MCF 10A (cell line): ENCODE results near the gene MTHFD1L. TPM values are rescaled to one million over a fixed set of nuclear protein-coding genes. Genes with fewer than 3 reads are reported as not detected.

Source experiments
- BruUV-seq: library from RNA; stranded (reverse); fragments of 400-500 nt; replicated peaks from 2 replicates; lab custom pipeline; 2021; lab: Mats Ljungman, UMichigan
- CTCF ChIA-PET: fragments of 300-600 bp; sonication (Branson Sonifier 250); formaldehyde crosslinking; extraction: SDS; loops from one replicate; lab custom pipeline; 2021; ENCODE audit warnings: antibody characterized with exemption, inconsistent platforms; lab: Yijun Ruan, JAX
- POLR2A ChIA-PET: fragments of 300-600, 350-650 bp; sonication (Branson Sonifier 250); formaldehyde crosslinking; extraction: SDS; loops from one replicate; lab custom pipeline; 2020; ENCODE audit warnings: antibody characterized with exemption, inconsistent platforms; lab: Yijun Ruan, JAX
- DNase-seq: peaks from one replicate; pipeline ENCODE4 v3.0.0-alpha.2; 2018; ENCODE audit not compliant: unreplicated experiment
- H3K27ac Mint-ChIP-seq: one replicate; pipeline ENCODE4 v1.8.0; 2022; ENCODE audit warnings: mild to moderate bottlenecking, low read depth, mixed read lengths; ENCODE audit not compliant: unreplicated experiment
- H3K27me3 Mint-ChIP-seq: one replicate; pipeline ENCODE4 v1.8.0; 2022; ENCODE audit warnings: mixed read lengths; ENCODE audit not compliant: insufficient read depth, unreplicated experiment
- H3K36me3 Mint-ChIP-seq: one replicate; pipeline ENCODE4 v1.8.0; 2022; ENCODE audit warnings: mild to moderate bottlenecking, moderate library complexity, mixed read lengths; ENCODE audit not compliant: insufficient read depth, unreplicated experiment
- H3K4me1 Mint-ChIP-seq: one replicate; pipeline ENCODE4 v1.8.0; 2022; ENCODE audit warnings: mixed read lengths; ENCODE audit not compliant: insufficient read depth, unreplicated experiment
- H3K4me3 Mint-ChIP-seq: one replicate; pipeline ENCODE4 v1.8.0; 2022; ENCODE audit warnings: mild to moderate bottlenecking, moderate library complexity, mixed read lengths; ENCODE audit not compliant: unreplicated experiment
- H3K9me3 Mint-ChIP-seq: one replicate; pipeline ENCODE4 v1.8.0; 2022; ENCODE audit warnings: mixed read lengths; ENCODE audit not compliant: unreplicated experiment
- CTCF ChIP-seq: fragments of 200-600 bp; IDR thresholded peaks from one replicate; pipeline ENCODE4 v1.8.0; 2022; ENCODE audit warnings: antibody characterized with exemption, mild to moderate bottlenecking; ENCODE audit not compliant: unreplicated experiment
- intact Hi-C: fragments of 100-400 bp; cut with micrococcal nuclease; formaldehyde crosslinking; loops from 2 replicates; pipeline ENCODE4 v1.14.1; 2022
- total RNA-seq: library from RNA; stranded (reverse); gene quantifications from 2 replicates; pipeline ENCODE4 v1.2.3, GENCODE V29; 2022

Gene MTHFD1L
- total RNA-seq, 1 experiment from 2014 or later: 110 TPM

DNA sequence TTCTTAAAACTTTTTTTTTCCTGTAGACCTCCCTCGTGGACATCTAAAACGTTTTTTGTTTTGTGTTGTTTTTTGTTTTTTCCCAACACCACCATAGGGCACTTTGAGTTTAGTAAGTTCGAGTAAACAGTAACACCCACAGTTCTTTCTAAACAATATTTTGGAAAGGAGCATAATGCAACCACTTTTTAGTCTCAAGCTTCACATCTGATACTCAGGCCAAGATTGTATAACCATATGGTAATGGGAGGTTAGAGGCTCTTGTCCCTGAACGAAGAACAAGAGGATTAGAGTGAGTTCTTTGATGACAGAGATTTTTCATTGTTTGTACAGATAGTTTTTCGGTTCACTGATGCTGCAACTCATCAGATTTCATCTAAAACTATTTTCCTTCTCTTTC lies 144.6 kb downstream of the MTHFD1L start:
- H3K27me3 Mint-ChIP-seq: no peaks in the 10 kb centered on the region
- H3K27ac Mint-ChIP-seq: no peak overlapping the region
- intact Hi-C loops: loop anchor here (5.0 kb wide), 1 partner anchor 72 kb away; no protein-coding TSS in a partner anchor
- CTCF ChIA-PET: interaction anchor here (0.7 to 3.2 kb wide), 5 partner anchors 9 to 1228 kb away, joined by 3 to 23 read pairs (median 4); no protein-coding TSS in a partner anchor
- peaks cover 11% of the 10 kb centered on the region for H3K4me1 Mint-ChIP-seq
- TF ChIP-seq CTCF: no peak
- no peak for DNase-seq
- no TSS peak for BruUV-seq
- POLR2A ChIA-PET: interaction anchor here (1.0 to 1.2 kb wide), 3 partner anchors 307 to 364 kb away, joined by 3 to 7 read pairs (median 4); no protein-coding TSS in a partner anchor
- H3K36me3 Mint-ChIP-seq: peaks cover 63% of the 10 kb centered on the region
- H3K9me3 Mint-ChIP-seq: no peaks in the 10 kb centered on the region
- H3K4me3 Mint-ChIP-seq: no peak overlapping the region

GRCh38 chr6:151012321-151013294 lies 147.1 kb downstream of the MTHFD1L start:
- Mint-ChIP-seq H3K4me3 (no peak overlapping the region), H3K4me1 (no peaks in the 10 kb centered on the region), H3K9me3 (no peaks in the 10 kb centered on the region), H3K27me3 (no peaks in the 10 kb centered on the region), H3K27ac (peak overlapping the region; percentile 12), H3K36me3 (peaks cover 69% of the 10 kb centered on the region)
- POLR2A ChIA-PET: interaction anchor here (1.7 to 1.8 kb wide), 2 partner anchors 40 to 312 kb away, joined by 5 to 10 read pairs; no protein-coding TSS in a partner anchor
- CTCF ChIA-PET: interaction anchor here (0.6 to 11.6 kb wide), 18 partner anchors 8 to 1293 kb away, joined by 3 to 293 read pairs (median 4); no protein-coding TSS in a partner anchor
- BruUV-seq: no TSS peak
- no peak for TF ChIP-seq CTCF
- intact Hi-C loops: loop anchor here (5.0 kb wide), 1 partner anchor 70 kb away; no protein-coding TSS in a partner anchor
- no peak for DNase-seq

GRCh38 chr6:151014404-151015100 lies 149.1 kb downstream of the MTHFD1L start:
- Mint-ChIP-seq H3K27me3 (no peaks in the 10 kb centered on the region), H3K9me3 (no peaks in the 10 kb centered on the region), H3K36me3 (peaks cover 55% of the 10 kb centered on the region), H3K4me3 (no peak overlapping the region), H3K4me1 (no peaks in the 10 kb centered on the region), H3K27ac (no peak overlapping the region)
- peak; percentile 82 for DNase-seq
- intact Hi-C loops: loop anchor here (1.0 to 5.0 kb wide), 3 partner anchors 68 to 310 kb away; no protein-coding TSS in a partner anchor
- ChIA-PET CTCF (interaction anchor here (0.6 to 11.6 kb wide), 58 partner anchors 9 to 587 kb away, joined by 3 to 293 read pairs (median 4); no protein-coding TSS in a partner anchor), POLR2A (interaction anchor here (0.5 to 2.0 kb wide), 9 partner anchors 9 to 320 kb away, joined by 3 to 27 read pairs (median 4); no protein-coding TSS in a partner anchor)
- no TSS peak for BruUV-seq
- TF ChIP-seq CTCF: peak; percentile 97
